GM12865 (cell line): ENCODE data around the gene CD200R1L.

Experiments used
- DNase-seq: peaks from one replicate; pipeline ENCODE4 v3.0.0; 2010; ENCODE audit warnings: low read depth
- H3K4me3 ChIP-seq: 2 replicates; pipeline ENCODE4 v1.5.1; 2011; ENCODE audit warnings: mild to moderate bottlenecking, low read depth, low read length, control low read depth
- TF ChIP-seq, protein P1 (sequence below): IDR thresholded peaks from 2 replicates; pipeline ENCODE4 v1.5.1; 2011; ENCODE audit warnings: low read length, control low read depth, low read depth, inconsistent platforms; ENCODE audit not compliant: insufficient read depth; ENCODE audit errors: missing control alignments

The CD200R1L gene

DNA sequence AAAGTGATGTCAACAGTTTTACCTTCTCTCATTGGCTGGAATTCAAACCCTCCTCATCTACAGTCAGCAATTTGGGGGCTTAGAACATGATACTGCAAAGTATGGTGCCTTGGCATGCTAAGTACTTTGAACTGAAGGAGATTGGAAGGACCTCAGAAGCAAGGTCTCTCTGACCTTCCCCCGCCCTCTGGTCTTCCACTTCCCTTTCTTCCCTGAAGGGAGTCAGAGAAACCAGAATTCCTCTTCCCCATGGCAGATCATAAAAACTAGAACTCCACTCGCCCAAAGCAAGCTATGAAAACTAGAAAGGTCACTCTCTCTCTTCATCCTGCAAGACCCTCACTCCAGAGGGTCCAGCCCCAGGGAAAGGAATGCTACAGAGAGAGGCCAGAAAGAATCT lies 64.2 kb downstream of the CD200R1L start:
- DNase-seq = no peak

DNA sequence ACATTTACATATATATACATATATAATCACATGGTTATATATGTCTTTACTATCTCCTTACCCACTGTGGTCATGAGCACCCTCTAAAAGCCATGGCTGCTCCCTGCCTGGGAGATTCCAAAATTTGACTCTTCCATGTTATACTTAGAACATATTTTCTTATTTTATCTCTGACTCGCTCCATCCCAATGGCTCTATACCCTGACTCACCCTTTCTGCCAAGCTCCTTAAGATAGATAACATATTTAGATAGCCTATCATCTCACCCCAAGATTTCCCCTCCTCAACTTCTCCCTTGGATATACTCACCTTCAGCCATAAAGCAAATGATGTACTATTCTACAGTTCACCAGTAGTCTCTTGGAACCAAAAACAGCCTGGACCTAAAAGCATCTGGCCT lies 65.1 kb downstream of the CD200R1L start:
- TF ChIP-seq, protein P1, sequence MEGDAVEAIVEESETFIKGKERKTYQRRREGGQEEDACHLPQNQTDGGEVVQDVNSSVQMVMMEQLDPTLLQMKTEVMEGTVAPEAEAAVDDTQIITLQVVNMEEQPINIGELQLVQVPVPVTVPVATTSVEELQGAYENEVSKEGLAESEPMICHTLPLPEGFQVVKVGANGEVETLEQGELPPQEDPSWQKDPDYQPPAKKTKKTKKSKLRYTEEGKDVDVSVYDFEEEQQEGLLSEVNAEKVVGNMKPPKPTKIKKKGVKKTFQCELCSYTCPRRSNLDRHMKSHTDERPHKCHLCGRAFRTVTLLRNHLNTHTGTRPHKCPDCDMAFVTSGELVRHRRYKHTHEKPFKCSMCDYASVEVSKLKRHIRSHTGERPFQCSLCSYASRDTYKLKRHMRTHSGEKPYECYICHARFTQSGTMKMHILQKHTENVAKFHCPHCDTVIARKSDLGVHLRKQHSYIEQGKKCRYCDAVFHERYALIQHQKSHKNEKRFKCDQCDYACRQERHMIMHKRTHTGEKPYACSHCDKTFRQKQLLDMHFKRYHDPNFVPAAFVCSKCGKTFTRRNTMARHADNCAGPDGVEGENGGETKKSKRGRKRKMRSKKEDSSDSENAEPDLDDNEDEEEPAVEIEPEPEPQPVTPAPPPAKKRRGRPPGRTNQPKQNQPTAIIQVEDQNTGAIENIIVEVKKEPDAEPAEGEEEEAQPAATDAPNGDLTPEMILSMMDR = no peak
- H3K4me3 ChIP-seq = no peak overlapping the region
- no peak for DNase-seq

More for the DNA sequence above, 64.2 kb downstream of the CD200R1L start:
- H3K4me3 ChIP-seq = no peak overlapping the region
- TF ChIP-seq, protein P1 = no peak

DNA sequence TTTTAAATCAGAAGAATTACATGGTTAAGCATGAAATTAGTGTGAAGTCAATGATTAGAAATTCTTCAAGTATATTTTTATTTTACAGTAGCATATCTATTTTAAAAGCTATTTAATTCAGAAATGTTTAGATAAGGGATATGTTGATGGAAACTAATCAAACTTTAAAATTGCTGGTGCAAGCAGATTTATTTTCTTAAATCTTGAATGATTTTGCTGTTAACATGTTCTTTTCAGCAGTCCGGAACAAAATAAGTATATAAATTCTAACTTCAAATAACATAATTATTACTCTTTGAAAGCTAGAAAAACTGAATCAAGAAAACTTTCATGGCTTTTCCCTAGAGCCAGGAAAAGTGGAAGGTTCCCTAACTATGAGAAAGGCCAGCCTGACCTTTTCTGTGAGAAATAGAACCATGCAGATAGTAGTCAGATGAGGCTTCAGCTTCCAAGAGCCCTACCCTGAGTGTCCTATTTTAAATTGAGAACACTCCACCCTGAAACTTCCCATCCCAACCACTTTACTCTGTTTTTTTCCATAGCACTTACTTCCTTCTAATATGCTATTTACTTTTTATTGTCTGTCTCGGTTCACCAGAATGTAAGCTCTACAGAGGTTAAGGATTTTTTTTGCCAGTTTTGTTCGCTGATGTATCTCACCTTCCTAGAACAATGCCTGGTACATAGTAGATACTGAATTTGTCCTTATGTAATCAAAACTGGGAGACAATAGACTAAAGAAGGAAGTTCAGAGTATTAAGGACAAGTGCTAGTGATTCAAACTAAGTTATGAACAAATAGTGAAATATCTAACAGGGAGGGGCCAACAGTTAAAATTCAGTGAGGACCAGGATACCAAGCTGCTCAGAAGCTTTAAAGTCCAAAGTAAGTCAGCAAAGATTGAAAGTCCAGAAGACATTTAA lies 66.8 kb downstream of the CD200R1L start:
- TF ChIP-seq, protein P1 = no peak
- no peak overlapping the region for H3K4me3 ChIP-seq
- DNase-seq = no peak

DNA sequence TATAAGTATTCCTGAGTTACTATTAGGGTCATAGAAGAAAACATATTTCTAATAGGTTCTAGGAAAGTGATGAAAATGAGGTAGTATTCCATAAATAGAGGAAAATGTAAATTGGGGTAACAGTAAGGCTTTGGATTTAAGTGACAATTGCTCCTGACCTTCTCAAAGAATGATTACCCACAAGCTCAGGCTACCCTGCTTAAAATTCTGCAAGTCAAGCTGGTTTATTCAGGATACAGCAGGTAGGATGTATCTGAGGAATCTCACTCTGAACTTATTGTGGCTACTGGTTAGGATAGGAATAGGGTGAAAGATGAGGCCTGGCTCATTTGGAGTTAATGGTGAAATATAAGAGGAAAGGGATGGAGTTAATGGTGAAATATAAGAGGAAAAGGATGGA lies 67.7 kb downstream of the CD200R1L start:
- H3K4me3 ChIP-seq = no peak overlapping the region
- TF ChIP-seq, protein P1 = no peak
- DNase-seq = no peak

DNA sequence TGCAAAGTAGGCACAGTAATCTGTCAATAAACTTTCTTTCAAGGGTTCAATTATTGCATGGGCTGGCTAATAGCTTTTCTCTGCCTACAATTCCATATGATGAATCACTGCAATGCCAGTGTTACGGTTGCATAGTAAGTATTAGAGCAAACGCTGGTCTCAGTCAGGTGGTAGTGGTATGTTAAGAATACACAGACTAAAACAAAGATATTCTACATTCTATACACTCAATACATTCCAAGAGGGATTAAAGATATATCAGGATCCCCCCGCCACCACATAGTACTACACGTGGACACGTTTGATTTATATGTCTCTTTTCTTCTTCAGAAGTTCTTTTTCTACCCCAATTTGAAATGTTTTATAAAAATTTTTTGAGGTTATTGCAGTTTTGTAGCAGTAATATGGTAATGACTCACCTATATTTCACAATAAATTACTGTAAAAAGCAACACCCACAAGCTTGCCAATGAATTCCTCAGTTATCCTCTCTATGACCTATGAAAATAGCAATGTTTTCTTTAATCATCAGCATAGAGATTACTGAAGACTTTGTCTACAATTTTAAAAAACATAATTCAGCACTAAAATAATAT lies 68.2 kb downstream of the CD200R1L start:
- no peak for DNase-seq
- TF ChIP-seq, protein P1 = no peak
- no peak overlapping the region for H3K4me3 ChIP-seq

DNA sequence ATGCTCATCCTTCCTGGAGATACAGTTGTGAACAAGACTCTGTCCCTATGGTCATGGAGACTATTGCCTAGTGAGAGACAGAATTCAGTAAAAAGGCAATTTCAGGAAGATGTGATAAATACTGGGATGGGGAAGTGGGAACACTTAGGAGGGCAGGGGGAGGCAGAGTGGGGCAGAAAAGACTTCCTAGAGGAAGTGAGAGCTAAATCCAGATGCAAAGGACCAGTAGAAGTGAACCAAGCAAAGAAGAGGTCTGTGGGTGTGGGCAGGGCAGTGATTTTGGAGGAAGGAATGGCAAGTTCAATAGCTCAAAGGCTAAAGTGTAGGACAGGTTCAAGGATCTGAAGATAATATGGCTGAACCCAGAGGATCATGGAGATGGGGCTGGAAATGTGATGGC lies 68.9 kb downstream of the CD200R1L start:
- TF ChIP-seq, protein P1 = no peak
- DNase-seq = no peak
- no peak overlapping the region for H3K4me3 ChIP-seq

DNA sequence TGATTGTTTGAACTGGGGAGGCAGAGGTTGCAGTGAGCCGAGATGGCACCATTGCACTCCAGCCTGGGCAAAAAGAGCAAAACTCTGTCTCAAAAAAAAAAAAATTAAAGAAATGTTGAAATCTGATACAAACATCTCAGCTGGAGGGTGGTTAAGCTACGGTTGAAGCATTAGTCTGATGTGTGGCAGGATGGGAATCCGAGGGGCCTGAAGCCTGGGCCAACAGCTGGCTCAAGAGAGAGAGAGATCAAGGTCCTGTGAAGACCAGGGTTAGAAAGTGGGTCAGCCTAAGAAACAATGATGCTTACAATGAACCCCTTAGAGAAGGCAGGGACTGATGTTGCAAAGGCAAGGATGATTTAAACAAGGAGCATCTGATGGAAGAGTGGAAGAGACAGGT lies 69.8 kb downstream of the CD200R1L start:
- no peak for DNase-seq
- TF ChIP-seq, protein P1 = no peak
- H3K4me3 ChIP-seq = no peak overlapping the region
